Stimulated activated CD8-positive, alpha-beta memory T cell treated with anti-CD3 and anti-CD28 coated beads, Interleukin-15, amount 100 ng/mL, for 1 hour (primary cell): Measurements from ENCODE around the gene TMEM171.

Experiments used
- DNase-seq: peaks from one replicate; pipeline ENCODE4 v3.0.0-alpha.2; 2020; ENCODE audit warnings: low read depth

TMEM171 gene, protein sequence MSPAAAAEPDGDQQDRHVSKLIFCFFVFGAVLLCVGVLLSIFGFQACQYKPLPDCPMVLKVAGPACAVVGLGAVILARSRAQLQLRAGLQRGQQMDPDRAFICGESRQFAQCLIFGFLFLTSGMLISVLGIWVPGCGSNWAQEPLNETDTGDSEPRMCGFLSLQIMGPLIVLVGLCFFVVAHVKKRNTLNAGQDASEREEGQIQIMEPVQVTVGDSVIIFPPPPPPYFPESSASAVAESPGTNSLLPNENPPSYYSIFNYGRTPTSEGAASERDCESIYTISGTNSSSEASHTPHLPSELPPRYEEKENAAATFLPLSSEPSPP

DNA sequence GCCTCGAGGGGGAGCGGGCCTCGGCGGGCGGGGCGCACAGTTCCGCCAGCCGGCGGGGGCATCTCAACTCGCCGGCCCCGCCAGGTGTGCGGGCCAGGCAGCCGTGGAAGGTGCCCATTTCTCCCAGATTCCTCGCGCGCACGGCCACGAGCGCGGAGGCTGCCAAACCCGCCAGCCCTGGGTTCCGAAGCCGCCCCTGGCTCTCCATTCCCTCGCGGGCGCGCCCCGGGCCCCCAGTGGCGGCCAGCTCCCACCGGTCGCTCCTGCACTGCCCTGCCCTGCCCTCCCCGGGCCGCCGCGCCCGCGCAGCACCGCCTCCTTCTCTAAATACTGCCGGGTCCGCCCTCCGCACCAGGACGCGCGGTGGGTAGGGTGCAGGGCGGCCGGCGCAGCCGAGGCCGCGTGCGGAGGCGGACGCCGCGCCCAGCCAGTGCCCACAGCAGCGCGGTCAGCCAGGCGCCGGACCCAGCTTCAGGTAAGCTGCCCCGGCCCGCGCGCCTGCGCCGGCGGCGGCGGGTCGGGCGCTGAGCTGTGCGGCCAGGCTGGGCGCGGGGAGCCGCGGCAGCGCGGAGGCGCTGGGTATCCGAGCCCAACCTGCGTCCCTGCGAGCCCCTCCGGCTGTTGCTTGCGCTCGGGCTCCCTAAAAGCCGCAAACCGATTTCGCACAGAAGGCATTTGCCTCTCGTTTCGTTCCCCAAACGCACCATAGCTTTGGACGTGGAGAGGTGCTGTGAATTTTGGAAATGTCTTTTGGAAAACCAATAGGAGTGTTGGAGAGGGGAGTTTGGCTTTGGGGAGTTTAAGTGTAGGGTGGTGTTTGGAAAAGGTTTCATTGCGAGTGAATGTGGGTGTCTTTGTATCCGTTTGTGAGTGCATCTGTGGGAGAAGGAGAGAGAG, at the start of gene TMEM171:
Gene TMEM171, plus strand, starts transcription at position 354 of the 897 bp plus-strand sequence. CDS start 2,799 bp downstream, outside the sequence.
- DNase-seq, result no peak

DNA sequence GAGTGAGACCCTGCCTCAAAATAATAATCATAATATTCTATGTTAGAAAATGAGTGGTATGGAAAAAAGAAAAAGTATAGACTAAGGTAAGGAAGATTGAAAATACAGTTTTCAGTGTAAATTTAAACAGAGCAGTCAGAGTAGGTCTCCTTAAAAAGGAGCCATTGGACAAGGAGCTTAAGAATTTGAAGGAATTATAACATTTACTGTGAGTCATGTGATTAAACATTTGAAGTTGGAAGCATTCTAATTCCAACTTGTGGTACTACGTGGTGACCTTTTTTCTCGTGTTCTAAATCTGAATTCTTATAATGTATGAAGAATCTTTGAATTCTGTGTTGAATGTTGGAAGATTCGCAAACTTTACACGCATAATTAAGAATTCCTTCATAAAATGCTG, 39.3 kb upstream of the TMEM171 start:
- DNase-seq, result no peak

DNA sequence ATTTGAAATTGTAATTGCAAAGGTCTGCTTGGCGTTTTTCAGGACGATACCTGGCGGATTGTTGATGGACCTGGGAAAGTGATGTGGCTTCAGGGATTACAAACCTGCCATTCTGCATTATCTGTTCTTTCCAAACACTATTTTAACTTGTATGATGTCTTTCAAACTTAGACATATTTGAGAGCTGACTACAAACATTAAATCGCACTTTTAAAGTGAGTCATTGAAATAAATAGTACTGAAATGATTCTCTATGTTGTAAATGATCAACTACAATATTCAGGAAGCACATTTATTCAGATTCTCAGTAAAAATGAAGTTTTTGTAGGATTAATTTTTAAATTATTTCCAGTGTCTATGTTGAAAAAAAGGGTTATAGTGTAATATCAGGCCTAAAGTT, 32.3 kb upstream of the TMEM171 start:
- DNase-seq, result no peak

DNA sequence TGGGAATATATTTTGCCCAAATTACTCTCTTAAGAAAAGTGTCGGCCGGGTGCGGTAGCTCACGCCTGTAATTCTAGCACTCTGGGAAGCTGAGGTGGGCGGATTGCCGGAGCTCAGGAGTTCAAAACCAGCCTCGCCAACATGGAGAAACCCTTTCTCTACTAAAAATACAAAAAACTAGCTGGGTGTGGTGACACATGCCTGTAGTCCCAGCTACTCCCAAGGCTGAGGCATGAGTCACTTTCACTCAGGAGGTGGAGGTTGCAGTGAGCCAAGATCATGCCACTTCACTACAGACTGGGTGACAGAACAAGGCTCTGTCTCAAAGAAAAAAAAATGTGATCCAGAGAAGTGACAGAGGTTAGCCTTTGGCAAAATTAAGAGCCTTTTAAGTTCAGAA, 26.4 kb upstream of the TMEM171 start:
- DNase-seq, result no peak

DNA sequence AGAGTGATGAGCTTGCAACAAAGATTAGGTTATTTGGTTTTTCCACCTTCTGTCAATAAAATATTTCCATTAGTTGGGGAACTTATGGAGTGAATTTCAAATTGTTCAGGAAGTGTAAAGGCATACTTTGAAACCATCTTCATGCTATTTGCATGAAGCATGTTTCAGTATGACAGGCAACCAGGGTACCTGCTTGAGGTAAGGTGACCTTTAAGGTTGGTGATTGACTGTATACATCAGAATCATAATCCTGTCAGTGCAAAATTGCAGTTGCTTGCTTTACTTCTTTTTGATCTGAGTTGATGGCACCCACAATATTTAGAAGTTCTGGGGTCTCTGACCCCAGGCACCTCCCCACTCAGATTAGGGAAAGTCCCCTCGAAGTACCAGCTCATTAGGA, 26.0 kb upstream of the TMEM171 start:
- DNase-seq, result no peak

DNA sequence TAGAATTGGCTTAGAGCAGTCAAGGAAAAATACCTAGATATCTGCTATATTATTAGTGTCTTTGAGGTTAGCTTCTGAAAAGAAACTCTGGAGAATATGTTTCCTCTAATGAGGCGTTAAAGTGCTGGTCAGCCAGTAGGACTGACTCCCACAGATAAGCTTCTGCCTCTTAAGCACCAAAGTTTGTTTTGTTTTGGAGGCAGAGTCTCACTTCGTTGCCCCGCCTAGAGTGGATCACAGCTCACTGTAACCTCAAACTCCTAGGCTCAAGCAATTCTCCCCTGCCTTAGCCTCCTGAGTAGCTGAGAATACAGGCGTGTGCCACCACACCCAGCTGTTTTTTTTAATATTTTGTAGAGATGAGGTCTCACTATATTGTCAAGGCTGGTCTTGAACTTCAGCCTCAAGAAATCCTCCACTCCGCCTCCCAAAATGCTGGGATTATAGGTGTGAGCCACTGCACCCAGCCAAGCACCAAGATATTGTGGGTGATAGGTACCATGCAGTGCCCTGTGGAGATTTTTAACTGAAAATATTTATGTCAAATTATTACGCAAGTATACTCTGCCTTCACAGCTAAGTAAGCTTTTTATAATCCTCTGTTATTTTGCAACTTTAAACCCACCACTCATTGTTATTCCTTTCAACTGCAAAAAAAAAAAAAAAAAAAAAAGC, 24.7 kb upstream of the TMEM171 start:
- no peak for DNase-seq

DNA sequence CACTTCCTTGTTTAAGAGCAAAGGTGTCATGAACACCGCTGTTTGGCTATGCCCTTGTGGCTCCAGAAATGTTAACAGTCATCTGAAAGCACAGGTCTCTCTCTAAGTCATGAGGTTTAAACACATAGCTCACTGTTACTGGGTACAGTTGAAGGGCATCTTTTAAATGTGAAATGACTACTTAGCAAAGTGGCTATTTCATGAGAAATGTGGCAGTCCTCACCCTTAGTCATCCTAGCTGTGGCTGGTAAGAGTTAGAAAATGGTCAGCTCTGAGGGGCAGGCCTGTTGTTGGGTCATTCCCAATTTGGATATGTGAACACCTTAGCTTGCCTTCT, 24.2 kb upstream of the TMEM171 start:
- no peak for DNase-seq

DNA sequence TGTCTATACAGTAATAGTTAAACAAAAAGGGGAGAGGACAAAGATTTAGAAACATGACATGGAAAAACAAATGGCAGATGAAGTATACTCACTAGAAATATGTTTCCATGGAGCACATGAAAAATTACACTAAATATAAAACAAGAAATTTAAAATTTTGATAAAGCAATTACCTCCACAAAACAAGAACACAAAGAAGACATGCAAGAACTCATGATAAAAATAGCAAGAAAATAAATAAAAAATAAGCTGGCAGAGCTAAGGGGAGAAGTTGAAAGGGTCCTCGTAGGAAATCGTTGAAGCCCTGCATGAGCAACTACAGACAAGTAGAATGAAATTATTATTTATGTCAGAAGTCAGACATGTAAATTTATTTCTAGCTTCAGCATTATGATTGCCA, 22.6 kb upstream of the TMEM171 start:
- no peak for DNase-seq

DNA sequence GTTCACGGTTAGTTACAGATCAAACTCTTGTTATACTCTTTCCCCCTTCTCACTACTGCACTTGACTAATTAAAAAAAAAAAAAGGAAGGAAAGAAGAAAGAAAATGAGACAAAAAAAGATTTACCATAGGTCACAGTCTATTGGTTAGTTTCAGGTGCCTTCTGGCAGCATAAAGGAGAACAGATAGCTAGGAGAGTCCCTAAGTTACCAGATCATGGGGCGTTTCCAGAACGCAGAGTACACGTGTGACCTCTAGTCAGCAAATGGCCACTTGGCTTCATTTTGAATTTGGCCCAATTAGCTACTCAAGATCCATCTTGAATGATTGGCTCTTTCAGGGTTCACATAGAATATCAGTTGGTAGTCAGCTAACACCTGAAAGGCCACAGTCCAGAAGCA, 20.3 kb upstream of the TMEM171 start:
- no peak for DNase-seq

DNA sequence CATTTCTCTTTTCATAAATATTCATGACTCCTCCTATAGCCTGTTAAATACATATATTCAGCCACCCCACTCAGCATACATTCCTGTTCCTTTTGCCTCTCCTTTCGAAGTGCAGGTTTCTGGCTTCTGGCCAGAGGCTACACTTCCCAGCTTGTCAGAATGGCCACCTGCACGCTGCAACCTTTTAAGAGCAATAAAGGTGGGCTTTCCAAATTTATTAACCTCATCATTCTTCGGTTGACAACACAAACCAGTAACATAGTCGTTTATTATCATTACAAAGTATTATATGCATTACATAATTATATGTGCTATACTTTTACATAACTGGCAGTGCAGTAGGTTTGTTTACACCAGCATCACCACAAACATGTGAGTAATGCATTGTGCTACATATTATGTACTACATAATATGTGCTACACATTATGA, 16.5 kb upstream of the TMEM171 start:
- no peak for DNase-seq

DNA sequence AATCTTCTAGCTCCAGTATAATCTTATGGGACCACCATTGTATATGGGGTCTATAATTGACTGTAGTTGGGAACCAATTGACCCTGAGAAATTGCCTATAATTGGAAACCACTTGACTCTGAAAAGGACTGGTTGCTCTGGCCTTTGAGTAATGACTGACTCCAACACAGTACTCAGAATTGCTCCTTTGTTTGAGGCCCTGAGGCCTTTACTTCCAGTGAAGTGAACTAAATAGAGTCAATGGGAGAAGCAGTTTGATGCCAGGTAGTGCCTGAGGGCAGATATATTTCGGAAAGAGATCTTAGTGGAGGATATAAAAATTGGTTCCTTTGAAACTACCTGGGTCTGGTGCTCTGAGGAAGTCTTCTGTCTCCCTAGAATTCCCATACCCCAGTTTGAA, 16.0 kb upstream of the TMEM171 start:
- DNase-seq, result no peak

DNA sequence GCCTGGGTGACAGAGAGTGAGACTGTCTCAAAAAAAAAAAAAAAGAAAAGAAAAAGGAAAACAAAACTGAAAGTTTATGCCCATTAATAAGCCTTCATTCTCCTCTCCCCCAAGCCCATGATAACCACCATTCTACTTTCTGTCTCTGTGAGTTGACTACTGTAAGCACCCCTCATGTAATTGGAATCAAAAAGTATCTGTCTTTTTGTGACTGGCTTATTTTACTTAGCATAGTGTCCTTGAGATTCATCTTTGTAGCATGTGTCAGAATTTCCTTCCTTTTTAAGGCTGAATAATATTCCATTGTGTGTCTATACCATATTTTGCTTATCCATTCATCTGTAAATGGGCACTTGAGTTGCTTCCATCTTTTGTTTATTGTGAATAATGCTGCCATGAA, 14.0 kb upstream of the TMEM171 start:
- DNase-seq, result no peak

DNA sequence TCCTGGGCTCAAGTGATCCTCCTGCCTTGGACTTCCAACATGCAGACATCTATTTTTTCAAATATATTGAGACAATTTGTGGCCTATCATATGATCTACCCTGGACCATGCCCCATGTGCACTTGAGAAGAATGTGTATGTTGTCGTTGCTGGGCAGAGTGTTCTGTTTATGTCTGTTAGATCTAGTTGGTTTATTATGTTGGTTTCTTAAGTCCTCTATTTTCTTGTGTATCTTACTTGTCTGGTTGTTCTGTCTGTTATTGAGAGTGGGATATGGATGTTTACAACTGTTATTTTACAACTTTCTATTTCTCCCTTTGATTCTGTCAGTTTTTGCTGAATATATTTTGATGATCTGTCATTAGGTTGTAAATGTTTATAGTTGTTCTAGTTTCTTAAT, 10.2 kb upstream of the TMEM171 start:
- no peak for DNase-seq

DNA sequence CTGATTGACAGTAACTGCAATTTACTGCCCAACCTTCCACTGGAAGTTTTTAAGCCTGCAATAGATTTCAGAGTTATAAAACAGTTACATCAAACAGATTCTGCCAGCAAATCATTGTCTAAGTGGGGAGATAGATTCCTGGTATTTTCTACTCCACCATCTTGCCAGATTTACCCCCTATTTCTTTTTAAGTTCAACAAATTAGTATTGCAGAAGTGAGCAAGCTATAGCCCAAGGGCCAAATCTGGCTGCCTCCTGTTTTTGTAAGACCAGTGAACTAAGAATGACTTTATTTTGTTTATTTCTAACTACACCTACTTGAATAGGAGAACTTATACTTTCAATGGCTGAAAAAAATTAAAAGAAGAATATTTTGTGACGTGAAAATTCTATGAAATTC, 8.8 kb upstream of the TMEM171 start:
- DNase-seq, result no peak

DNA sequence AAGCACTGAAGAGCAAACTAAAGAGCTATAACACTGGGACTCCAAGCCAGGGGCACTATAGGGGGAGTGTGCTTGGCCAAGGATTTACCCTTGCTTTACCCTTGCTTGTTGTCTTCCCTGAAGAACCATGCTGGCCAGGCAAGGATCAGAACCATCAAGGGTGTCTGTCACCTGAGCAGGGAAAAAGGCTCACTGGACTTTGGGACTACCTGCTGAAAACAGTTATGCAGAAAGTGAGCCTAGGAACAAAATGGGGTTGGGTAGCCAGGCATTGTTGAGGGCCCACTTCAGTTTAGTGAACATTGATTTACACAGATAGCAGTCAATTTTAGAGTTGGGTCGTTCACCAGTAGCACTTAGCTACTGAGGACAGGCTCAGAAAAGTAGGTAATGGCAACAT, 8.0 kb upstream of the TMEM171 start:
- DNase-seq, result no peak

DNA sequence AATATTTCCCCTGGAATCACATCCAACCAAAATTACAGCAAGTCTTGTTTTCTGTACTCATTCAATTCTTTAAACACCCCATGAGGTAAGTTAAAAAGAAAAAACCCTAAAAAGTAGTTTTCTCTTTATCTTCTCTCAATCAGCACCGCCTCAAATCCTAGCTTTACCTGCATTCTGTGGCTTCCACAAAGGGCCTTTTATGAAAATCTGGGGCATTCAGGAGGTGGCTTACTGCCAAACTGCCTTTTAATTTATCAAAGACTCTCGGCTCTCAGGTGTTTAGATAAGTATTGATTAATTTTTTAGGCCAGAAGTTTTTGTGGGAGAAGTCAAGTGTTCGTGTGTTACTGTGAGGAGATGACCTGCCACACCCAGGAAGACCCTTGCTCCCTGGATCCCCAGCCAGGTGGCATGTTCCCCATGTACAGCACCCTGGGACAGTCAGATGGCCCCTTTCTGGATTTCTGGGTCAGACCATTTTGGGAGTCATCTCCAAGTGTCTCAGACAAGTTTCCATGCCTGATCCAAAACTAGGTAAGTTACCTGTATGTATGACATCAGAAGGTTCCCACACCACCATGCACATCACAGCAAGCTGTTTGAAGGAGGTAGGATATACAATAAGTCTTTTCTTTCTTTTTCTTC, 6.2 kb upstream of the TMEM171 start:
- no peak for DNase-seq

DNA sequence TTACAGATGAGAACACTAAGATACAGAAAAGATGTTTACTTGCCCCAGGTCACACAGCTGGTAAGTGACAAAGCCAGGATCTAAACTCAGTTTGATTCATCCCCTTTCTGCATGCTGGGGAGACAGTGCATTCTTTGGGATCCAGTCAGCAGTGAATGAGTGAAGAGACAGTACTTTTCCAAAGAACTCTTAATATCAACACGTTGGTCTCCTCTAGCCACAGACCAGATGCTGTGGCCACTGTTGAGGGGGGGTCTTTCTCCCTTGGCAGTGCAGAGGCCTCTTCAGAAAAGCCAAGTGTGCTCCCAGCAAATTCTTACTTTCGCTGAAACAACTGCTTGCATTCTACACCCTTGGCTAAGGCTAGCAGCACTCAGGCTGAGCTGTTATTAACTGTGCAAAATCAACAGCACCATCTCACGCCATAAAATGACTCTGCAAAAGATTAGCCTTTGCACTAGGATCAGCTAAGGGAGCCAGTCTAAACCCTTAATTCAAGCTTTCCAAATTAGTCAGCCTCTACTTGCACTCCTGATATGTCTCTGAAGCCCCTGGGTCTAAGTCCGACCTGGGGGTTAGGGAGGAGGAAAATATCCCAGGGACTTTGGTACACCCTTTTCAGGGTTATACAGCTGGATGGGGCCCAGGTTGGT, 4.8 kb upstream of the TMEM171 start:
- no peak for DNase-seq

DNA sequence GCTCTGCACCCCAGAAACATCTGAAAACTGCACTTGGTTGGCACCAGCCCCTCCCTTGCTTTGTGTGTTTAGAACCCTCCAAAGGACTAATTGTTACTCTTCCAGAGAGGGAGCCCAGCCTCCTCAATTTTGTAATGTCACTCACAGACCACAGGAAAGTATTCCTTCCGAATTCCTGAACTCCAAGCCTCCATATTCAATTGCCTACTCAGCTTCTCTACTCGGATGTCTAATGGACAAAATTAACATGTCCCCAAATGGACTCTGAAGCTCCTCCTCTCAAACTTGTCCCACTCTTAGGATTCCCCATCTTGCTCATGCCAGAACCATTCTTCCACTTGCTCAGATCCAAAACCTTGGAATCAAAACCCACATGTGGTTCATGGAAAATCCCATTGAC, 3.9 kb upstream of the TMEM171 start:
- DNase-seq, result no peak

DNA sequence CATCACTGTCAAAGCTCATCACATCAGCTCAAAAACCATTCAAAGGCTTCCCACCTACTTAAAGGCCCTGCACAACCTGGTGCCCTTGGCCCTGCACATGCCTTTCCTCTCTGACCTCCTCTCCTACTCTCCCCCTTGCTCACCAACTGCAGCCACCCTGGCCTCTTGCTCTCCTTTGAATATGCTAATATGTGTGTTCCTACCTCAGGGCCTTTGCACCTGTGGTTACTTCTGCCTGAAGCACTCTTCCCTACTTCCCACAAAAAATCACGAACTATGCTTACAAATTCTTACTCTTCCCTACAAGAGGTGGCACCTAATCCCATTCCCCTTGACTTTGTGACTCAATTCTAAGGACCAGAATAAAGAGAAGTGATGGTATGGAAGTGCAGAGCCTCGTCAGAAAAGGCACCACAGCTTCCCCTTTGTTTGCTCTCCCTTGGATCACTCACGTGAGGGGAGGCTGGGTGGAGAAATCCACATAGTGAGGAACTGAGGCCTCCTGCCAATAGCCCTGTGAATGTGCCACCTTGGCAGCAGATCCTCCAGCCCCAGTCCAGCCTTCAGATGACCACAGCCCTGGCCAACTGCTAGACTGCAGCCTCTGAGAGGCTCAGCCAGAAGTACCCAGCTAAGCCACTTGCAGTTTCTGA, 3.2 kb upstream of the TMEM171 start:
- no peak for DNase-seq

DNA sequence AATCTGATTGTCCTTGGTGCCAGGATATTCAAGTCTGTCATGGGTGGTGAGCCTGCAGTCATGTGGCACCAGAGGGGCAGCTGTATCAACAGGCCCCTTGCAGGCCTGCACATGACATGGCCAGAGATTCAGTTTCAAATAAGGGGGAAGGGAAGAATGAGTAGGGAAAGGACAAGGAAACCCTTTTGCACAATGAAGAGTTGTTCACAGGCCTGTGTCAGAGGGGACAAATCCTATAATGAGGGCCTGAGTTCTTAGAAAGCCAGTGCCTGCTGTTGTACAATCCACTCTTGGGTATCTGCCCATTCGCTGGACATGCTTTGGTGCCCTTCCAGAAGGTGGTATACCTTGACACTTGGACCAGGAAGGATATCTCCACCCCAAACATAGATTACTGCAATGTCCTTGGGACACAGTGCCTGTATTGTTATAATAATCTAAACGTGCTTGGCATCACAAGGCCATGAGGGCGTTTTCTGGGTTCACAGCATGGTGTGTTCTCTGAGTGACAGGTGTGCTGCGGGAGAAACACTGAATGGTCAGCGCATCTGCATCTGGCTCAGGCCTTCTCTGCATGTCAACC, 1.9 kb upstream of the TMEM171 start:
- DNase-seq, result no peak
